Endodermal cell (in vitro differentiated cells): ENCODE measurements around the gene CSF3R. TPM values are rescaled to one million over a fixed set of nuclear protein-coding genes. Genes with fewer than 3 reads are reported as not detected.

Experiments used
- DNase-seq: peaks from one replicate; pipeline ENCODE4 v3.0.0-alpha.2; 2017
- H3K27ac ChIP-seq: 2 replicates; pipeline ENCODE4 v1.5.1; 2013; ENCODE audit warnings: mild to moderate bottlenecking, low read depth, low read length, moderate library complexity
- H3K27me3 ChIP-seq: 2 replicates; pipeline ENCODE4 v1.6.1; 2013; ENCODE audit warnings: mild to moderate bottlenecking, low read length, moderate library complexity; ENCODE audit not compliant: insufficient read depth, control insufficient read depth, poor library complexity, severe bottlenecking
- H3K36me3 ChIP-seq: 2 replicates; pipeline ENCODE4 v1.7.0; 2013; ENCODE audit warnings: mild to moderate bottlenecking, low read length, moderate library complexity; ENCODE audit not compliant: control insufficient read depth, insufficient read depth
- H3K4me1 ChIP-seq: one replicate; pipeline ENCODE4 v1.7.0; 2013; ENCODE audit warnings: low read length; ENCODE audit not compliant: control insufficient read depth, insufficient read depth
- H3K4me3 ChIP-seq: 2 replicates; pipeline ENCODE4 v1.5.1; 2013; ENCODE audit warnings: mild to moderate bottlenecking, low read length, moderate library complexity
- H3K9ac ChIP-seq: 2 replicates; pipeline ENCODE4 v1.6.1; 2013; ENCODE audit warnings: mild to moderate bottlenecking, low read length, moderate library complexity; ENCODE audit not compliant: poor library complexity, severe bottlenecking; ENCODE audit errors: extremely low read depth
- H3K9me3 ChIP-seq: 2 replicates; pipeline ENCODE4 v1.6.1; 2013; ENCODE audit warnings: mild to moderate bottlenecking, low read length, moderate library complexity; ENCODE audit not compliant: control insufficient read depth
- H3K27ac Mint-ChIP-seq: 2 replicates; pipeline ENCODE4 v1.8.0; 2020; ENCODE audit warnings: mixed read lengths
- H3K27me3 Mint-ChIP-seq: 2 replicates; pipeline ENCODE4 v1.8.0; 2021; ENCODE audit warnings: mild to moderate bottlenecking, mixed read lengths; ENCODE audit not compliant: insufficient read depth
- H3K36me3 Mint-ChIP-seq: 2 replicates; pipeline ENCODE4 v1.8.0; 2020; ENCODE audit warnings: low read depth, mixed read lengths
- H3K4me1 Mint-ChIP-seq: 2 replicates; pipeline ENCODE4 v1.8.0; 2020; ENCODE audit warnings: mixed read lengths
- H3K4me3 Mint-ChIP-seq: 2 replicates; pipeline ENCODE4 v1.8.0; 2020; ENCODE audit warnings: mild to moderate bottlenecking, moderate library complexity, mixed read lengths
- H3K9me3 Mint-ChIP-seq: 2 replicates; pipeline ENCODE4 v1.8.0; 2020; ENCODE audit warnings: mild to moderate bottlenecking, mixed read lengths
- WGBS, 2 experiments: methylation state at CpG; one replicate each; pipeline versions ENCODE4 v1.1.5 to v1.1.7; 2013; ENCODE audit warnings: missing lambda C conversion rate in 2 of 2, mixed read lengths in 1 of 2; ENCODE audit not compliant: insufficient coverage in 1 of 2, insufficient read length in 1 of 2; 5-methylcytosine and 5-hydroxymethylcytosine counted together
- total RNA-seq, 2 donors: library from RNA; stranded (reverse); fragmentation: NEBNext Ultra II Directional in 1 of 2; extraction: Animal tissue kit (Norgen Biotek cat#: 25700) in 1 of 2; gene quantifications; 2 replicates in 1 of 2; 3 replicates in 1 of 2; pipeline ENCODE4 v1.2.1, GENCODE V29; 2021
- TF ChIP-seq, protein P1 (sequence below): fragments of 200-600 bp; sonication (generic); conservative IDR thresholded peaks from 2 replicates; pipeline ENCODE4 v1.5.0; 2021; ENCODE audit warnings: antibody characterized with exemption, mild to moderate bottlenecking

CSF3R gene
- total RNA-seq, 2 donors from 2014 or later = 1.5 TPM

DNA sequence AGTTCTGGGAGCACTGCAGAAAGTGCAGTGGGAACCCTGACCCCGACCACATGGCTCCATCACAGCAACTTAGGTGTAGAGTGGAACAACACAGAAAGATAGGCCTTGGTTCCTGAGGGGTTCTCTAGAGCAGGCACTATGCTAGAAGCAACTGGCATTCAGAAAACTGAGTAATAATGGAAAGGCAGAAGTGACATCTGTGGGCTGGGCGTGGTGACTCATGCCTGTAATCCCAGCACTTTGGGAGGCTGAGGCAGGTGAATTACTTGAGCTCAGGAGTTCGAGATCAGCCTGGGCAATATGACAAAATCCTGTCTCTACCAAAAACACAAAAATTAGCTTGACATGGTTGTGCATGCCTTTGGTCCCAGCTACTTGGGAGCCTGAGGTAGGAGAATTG, 23.8 kb downstream of the CSF3R start:
- no peak overlapping the region for H3K9ac ChIP-seq
- no peaks in the 10 kb centered on the region for H3K9me3 Mint-ChIP-seq
- no peaks in the 10 kb centered on the region for H3K27me3 Mint-ChIP-seq
- H3K4me1 ChIP-seq = peaks cover 7% of the 10 kb centered on the region
- no peak overlapping the region for H3K4me3 ChIP-seq
- H3K9me3 ChIP-seq = no peaks in the 10 kb centered on the region
- no peak overlapping the region for H3K27ac Mint-ChIP-seq
- peaks cover 12% of the 10 kb centered on the region for H3K4me1 Mint-ChIP-seq
- peaks cover 71% of the 10 kb centered on the region for H3K36me3 Mint-ChIP-seq
- no peak for DNase-seq
- H3K36me3 ChIP-seq = peaks cover 82% of the 10 kb centered on the region
- H3K27me3 ChIP-seq = no peaks in the 10 kb centered on the region
- H3K4me3 Mint-ChIP-seq = no peak overlapping the region
- TF ChIP-seq, protein P1, sequence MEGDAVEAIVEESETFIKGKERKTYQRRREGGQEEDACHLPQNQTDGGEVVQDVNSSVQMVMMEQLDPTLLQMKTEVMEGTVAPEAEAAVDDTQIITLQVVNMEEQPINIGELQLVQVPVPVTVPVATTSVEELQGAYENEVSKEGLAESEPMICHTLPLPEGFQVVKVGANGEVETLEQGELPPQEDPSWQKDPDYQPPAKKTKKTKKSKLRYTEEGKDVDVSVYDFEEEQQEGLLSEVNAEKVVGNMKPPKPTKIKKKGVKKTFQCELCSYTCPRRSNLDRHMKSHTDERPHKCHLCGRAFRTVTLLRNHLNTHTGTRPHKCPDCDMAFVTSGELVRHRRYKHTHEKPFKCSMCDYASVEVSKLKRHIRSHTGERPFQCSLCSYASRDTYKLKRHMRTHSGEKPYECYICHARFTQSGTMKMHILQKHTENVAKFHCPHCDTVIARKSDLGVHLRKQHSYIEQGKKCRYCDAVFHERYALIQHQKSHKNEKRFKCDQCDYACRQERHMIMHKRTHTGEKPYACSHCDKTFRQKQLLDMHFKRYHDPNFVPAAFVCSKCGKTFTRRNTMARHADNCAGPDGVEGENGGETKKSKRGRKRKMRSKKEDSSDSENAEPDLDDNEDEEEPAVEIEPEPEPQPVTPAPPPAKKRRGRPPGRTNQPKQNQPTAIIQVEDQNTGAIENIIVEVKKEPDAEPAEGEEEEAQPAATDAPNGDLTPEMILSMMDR = no peak
- WGBS, 2 experiments = 92 to 98% methylated on average over 3 of the region's 3 CpGs
- H3K27ac ChIP-seq = no peak overlapping the region

DNA sequence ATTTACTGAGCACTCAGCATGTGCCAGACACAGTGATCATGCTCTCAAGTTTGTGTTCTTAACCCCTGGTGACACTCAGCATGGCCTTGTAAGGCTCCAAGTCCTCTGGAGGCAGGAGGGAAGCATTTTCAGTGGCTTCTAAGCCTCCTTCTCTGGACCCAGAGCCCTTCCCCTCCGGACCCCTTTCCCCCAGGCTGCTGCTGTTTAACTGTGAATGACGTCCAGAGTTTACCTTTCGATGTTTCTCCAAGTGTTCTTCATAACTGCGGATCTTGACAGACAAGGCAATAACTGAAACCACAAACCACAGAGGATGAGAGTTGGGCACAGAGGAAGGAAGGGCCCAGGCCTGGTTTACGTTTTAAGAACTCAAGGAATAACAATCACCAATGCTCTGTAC, 25.0 kb downstream of the CSF3R start:
- Mint-ChIP-seq H3K9me3 (no peaks in the 10 kb centered on the region), H3K4me3 (no peak overlapping the region), H3K27me3 (no peaks in the 10 kb centered on the region), H3K4me1 (peaks cover 7% of the 10 kb centered on the region), H3K27ac (no peak overlapping the region), H3K36me3 (peaks cover 70% of the 10 kb centered on the region)
- TF ChIP-seq, protein P1 = no peak
- no peak overlapping the region for H3K9ac ChIP-seq
- no peak overlapping the region for H3K27ac ChIP-seq
- no peak for DNase-seq
- no peaks in the 10 kb centered on the region for H3K9me3 ChIP-seq
- no peaks in the 10 kb centered on the region for H3K27me3 ChIP-seq
- peak overlapping the region; percentile 43 for H3K4me3 ChIP-seq
- H3K36me3 ChIP-seq = peaks cover 83% of the 10 kb centered on the region
- H3K4me1 ChIP-seq = peaks cover 7% of the 10 kb centered on the region
- 90 to 95% methylated on average over 5 of the region's 5 CpGs for WGBS, 2 experiments

DNA sequence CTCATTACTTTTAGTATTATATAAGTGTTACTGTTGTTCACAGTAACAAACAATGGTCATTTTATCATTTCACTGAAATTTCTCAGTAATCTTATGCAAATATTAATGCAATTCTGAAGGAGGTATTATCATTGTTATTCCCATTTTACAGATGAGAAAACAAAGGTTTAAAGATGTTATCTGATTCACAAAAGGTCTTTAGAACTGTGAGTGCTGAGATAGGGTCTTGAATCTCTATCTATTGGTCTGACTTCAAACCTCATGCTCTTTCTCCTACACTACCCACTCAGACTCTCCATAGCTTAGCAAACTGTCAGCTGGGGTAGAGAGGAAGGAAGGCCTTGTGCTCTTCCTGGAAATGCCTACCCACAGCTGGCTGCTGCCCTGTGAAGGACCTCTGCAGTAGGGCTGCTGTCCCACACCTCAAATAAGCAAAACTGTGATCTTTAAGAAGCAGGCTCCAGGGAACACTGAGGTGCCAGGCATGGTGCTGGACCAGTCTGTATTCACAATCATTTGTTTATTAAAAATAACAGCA, 26.3 kb downstream of the CSF3R start:
- Histone ChIP-seq H3K36me3 (peaks cover 72% of the 10 kb centered on the region), H3K27me3 (no peaks in the 10 kb centered on the region), H3K9ac (no peak overlapping the region), H3K4me3 (no peak overlapping the region), H3K9me3 (no peaks in the 10 kb centered on the region), H3K27ac (no peak overlapping the region), H3K4me1 (peaks cover 7% of the 10 kb centered on the region)
- no peak overlapping the region for H3K4me3 Mint-ChIP-seq
- no peaks in the 10 kb centered on the region for H3K9me3 Mint-ChIP-seq
- no peaks in the 10 kb centered on the region for H3K27me3 Mint-ChIP-seq
- no peak overlapping the region for H3K27ac Mint-ChIP-seq
- no peak for DNase-seq
- peaks cover 7% of the 10 kb centered on the region for H3K4me1 Mint-ChIP-seq
- TF ChIP-seq, protein P1 = no peak
- H3K36me3 Mint-ChIP-seq = peaks cover 59% of the 10 kb centered on the region
